Astrocyte (in vitro differentiated cells and primary cell): ENCODE data around the gene NLGN1.

ENCODE experiments used
- CTCF ChIP-seq: IDR thresholded peaks from 2 replicates; pipeline ENCODE4 v1.5.1; 2011; ENCODE audit warnings: low read depth, mild to moderate bottlenecking, inconsistent platforms, low read length, moderate library complexity; ENCODE audit not compliant: insufficient read depth
- EZH2 ChIP-seq: IDR thresholded peaks from 2 replicates; pipeline ENCODE4 v1.6.1; 2012; ENCODE audit warnings: mild to moderate bottlenecking, low read length, inconsistent platforms; ENCODE audit not compliant: insufficient read depth

GRCh38 chr3:174223042-174223441, 825.5 kb downstream of the NLGN1 start:
- TF ChIP-seq CTCF (no peak), EZH2 (no peak)
